ENCODE measurements around the gene MLPH.

Gene MLPH

GRCh38 chr2:237577458-237577857 lies 90.4 kb downstream of the MLPH start:
- H3K27me3 Mint-ChIP-seq = peaks cover 6% of the 10 kb centered on the region
- no peaks in the 10 kb centered on the region for H3K9me3 Mint-ChIP-seq
- no peak overlapping the region for H3K27ac Mint-ChIP-seq
- H3K4me1 Mint-ChIP-seq (ENCODE audit: low read depth) = no peaks in the 10 kb centered on the region
- H3K4me3 Mint-ChIP-seq = no peak overlapping the region
- H3K36me3 Mint-ChIP-seq (ENCODE audit: low read depth) = no peaks in the 10 kb centered on the region
- intact Hi-C loops (cut with micrococcal nuclease) = loop anchor here (10.0 kb wide), 1 partner anchor 153 kb away; no protein-coding TSS in a partner anchor

DNA sequence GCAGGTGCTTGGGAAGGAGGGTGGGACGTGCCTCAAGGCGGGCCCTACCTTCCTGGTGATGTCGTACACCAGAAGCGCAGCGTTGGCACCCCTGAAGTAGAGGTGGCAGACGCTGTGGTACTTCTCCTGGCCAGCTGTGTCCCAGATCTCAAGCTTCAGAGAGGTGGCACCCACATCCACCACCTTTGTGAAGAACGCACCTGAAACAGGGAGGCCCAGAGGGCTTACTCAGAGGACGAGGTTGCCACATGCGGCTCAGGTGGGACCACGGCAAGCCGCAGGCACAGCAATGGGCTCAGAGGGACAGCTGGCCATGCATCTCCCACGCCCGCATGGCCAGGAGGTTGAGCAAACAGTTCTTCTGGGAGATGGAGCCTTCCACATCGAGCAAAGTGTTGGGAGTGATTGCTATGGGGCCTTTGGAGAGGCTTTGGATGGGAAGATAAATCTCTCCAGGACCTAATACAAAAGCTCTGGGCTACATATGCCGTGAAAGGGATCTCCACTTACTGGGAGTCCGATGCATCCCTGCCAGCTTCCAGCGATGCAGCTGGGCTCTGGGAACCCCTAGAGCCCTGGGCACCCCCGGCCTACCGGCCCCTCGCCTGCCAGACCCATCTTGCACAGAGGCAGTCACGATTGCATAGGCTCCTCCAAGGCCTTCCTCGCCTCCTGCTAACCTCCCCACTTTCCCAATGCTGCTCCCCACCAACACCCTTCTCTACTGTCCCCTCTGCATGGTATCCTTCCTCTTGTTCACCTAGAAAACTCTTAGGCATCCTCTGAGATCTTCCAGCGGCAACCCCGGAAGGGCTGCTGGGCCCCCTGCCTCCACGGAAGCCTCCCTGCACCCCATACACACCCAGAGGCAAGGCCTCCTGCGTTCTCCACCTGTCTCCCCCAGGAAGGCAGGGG lies 91.2 kb downstream of the MLPH start:
- Mint-ChIP-seq H3K27me3 (peaks cover 6% of the 10 kb centered on the region), H3K4me1 (ENCODE audit: low read depth) (no peaks in the 10 kb centered on the region), H3K36me3 (ENCODE audit: low read depth) (no peaks in the 10 kb centered on the region), H3K4me3 (no peak overlapping the region), H3K9me3 (no peaks in the 10 kb centered on the region), H3K27ac (no peak overlapping the region)
- intact Hi-C loops (cut with micrococcal nuclease) = loop anchor here (10.0 kb wide), 1 partner anchor 153 kb away; no protein-coding TSS in a partner anchor

- Mint-ChIP-seq H3K36me3 (ENCODE audit: low read depth) (no peaks in the 10 kb centered on the region), H3K4me3 (no peak overlapping the region), H3K9me3 (no peaks in the 10 kb centered on the region), H3K4me1 (ENCODE audit: low read depth) (no peaks in the 10 kb centered on the region), H3K27me3 (peaks cover 6% of the 10 kb centered on the region), H3K27ac (no peak overlapping the region)
- intact Hi-C loops (cut with micrococcal nuclease) = no loop called here
Measured at GRCh38 chr2:237581326-237581725, 94.3 kb downstream of the MLPH start.

DNA sequence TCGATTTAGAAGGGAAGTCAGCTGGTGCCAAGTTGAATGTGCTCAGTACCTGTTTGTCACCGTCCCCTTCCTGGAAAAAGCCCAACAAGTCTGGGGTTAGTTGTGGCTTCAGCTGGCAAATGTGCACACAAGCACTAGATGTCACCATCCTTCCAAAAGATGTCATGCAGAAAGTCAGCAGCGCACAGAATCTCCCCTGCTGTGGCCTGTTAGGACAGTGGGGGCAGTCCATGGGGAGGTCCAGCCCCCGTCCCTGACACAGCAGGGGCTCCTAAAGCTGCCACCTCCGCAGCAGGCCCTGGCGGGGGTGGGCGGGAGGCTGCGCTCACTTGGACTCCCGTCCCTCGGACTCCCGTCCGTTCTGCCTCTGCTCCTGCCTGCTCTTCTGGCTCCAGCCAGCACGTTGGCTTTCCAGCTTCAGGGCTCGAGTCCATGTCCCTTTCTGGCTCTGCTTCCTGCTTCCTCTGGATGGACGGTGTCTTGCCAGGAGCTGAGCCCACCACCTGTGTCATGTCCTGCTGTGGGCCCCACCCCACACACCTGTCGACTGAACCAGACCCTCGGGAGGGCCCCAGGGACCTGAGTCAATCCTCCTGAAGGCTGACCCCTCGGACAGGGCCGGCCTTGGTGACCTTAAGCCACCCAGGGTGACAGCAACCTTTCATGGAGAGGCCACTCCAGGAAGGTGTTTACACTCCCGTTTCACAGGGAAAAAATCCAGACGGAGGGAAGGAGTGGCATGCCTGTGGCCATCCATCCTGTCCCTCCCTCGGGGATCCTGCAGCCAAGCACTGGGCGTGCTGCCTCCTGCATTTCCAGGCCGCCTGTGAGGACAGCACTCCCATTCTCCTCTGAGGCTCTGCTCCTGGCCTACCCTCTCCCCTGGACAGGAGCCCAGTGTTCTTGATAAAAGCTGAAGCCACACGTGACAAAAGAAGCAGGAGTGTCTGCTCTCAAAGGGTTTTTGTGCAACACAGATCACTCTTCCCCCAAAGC lies 95.0 kb downstream of the MLPH start:
- Mint-ChIP-seq H3K36me3 (ENCODE audit: low read depth) (no peaks in the 10 kb centered on the region), H3K27ac (no peak overlapping the region), H3K9me3 (no peaks in the 10 kb centered on the region), H3K27me3 (peaks cover 5% of the 10 kb centered on the region), H3K4me1 (ENCODE audit: low read depth) (no peaks in the 10 kb centered on the region), H3K4me3 (no peak overlapping the region)
- intact Hi-C loops (cut with micrococcal nuclease) = no loop called here

DNA sequence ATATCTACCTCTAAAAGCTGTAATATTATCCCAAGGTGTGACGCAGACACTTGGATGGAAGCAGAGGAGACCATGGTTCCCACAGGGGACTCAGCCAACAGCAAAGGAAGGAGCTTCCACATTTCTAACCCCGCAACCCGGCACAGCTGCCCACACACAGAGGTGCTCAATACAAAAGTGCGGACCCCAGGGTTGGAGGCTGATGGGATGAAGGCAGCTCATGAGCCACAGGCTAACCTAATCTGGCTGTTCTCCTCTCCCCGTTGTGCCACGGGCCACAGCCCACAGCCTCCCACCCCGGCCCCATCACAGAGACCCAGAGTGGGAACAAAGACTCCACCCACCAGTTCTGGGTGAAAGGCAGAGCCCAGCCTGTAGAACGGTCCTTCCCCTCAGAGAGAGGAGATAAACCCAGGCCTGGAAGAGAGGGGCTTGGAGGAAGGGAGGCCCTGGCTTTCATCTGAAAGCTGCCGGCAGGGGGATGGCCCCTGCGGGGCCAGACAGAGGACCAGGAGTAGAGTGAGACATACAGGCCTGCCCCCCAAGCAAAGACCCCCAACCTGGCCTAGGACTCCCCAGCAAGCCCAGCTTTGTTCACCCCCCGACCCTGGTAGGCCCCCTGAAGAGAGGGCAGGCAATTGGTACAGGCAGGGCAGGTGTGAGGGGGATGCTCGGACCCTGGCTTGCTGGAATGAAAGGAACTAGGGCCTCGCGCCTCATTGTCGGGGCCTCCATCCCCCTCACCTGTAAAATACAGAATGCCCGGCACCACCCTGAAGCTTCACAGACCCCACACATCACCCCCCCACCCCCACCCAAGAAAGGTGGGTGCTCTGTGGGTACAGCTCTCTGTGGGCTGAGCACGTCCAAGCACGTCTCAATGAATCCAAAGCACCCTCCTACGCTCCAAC lies 96.6 kb downstream of the MLPH start:
- no peaks in the 10 kb centered on the region for H3K9me3 Mint-ChIP-seq
- peaks cover 8% of the 10 kb centered on the region for H3K27me3 Mint-ChIP-seq
- no peak overlapping the region for H3K4me3 Mint-ChIP-seq
- intact Hi-C loops (cut with micrococcal nuclease) = no loop called here
- no peaks in the 10 kb centered on the region for H3K36me3 Mint-ChIP-seq (ENCODE audit: low read depth)
- H3K27ac Mint-ChIP-seq = no peak overlapping the region
- no peaks in the 10 kb centered on the region for H3K4me1 Mint-ChIP-seq (ENCODE audit: low read depth)

DNA sequence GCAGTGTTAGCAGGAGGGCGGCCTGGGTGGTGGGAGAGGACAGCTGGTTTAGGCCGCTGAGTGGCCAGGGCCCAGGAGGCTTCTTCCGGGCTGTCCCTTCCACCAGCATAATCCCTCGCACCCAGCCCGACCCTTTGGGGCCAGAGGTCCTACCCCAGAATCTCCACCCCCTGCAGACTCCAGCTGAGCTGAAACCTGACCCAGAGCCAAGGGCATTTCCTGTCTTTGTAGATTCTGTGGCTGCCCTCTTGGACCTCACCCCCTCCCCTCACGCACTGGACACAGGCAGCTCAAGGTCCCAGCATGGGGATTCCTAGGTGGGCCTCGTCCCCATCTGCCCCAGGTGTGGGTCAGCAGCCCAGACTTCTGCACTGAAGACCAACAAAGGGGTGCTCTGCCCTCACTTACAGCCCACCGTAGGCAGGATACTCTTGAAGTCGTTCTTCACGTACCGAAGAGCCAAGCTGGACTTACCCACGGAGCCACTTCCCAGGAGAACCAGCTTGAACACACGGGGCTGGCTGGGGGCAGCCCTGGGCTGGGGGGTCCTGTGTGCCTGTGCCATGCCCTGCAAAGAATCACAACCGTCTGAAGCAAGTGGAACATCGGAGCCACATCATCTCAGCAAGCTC lies 98.7 kb downstream of the MLPH start:
- Mint-ChIP-seq H3K9me3 (no peaks in the 10 kb centered on the region), H3K4me1 (ENCODE audit: low read depth) (peaks cover 8% of the 10 kb centered on the region), H3K27ac (no peak overlapping the region), H3K27me3 (peaks cover 11% of the 10 kb centered on the region), H3K36me3 (ENCODE audit: low read depth) (no peaks in the 10 kb centered on the region), H3K4me3 (no peak overlapping the region)
- intact Hi-C loops (cut with micrococcal nuclease) = no loop called here

DNA sequence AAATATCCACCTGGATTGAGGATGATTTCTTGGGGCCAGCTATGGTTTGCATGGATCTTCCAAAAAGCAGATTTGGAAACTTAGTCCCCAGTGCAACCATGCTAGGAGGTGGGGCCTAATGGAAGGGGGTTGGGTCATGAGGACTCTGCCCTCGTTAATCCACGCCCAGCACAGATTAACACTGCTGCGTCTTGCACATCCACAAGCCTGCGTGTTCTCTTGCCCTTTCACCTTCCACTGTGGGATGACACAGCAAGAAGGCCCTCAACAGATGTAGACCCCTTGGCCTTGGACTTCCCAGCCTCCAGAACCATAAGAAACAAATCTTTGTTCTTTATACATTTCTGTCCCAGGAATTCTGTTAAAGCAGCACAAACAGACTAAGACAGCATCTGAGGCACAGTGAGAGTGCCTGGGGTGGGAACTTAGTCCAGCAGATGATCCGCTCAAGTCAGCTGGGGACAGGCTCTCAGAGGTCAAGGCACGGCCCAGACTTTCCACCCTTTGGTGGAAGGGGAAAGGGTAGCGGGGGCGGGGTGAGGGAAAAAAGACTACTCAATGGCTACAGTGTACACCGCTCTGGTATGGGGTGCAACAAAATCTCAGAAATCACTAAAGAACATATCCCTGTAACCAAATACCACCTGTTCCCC lies 101.1 kb downstream of the MLPH start:
- Mint-ChIP-seq H3K36me3 (ENCODE audit: low read depth) (no peaks in the 10 kb centered on the region), H3K27me3 (peaks cover 8% of the 10 kb centered on the region), H3K4me3 (no peak overlapping the region), H3K9me3 (no peaks in the 10 kb centered on the region), H3K27ac (no peak overlapping the region), H3K4me1 (ENCODE audit: low read depth) (peaks cover 20% of the 10 kb centered on the region)
- intact Hi-C loops (cut with micrococcal nuclease) = no loop called here

GRCh38 chr2:237590272-237591140 lies 103.5 kb downstream of the MLPH start, which contains the start of gene RAB17:
TSS of gene RAB17 (minus strand) at chr2:237590734. CDS start at chr2:237586154, 4,580 bp downstream.
- no peaks in the 10 kb centered on the region for H3K36me3 Mint-ChIP-seq (ENCODE audit: low read depth)
- peaks cover 20% of the 10 kb centered on the region for H3K4me1 Mint-ChIP-seq (ENCODE audit: low read depth)
- H3K4me3 Mint-ChIP-seq = peak within 1 kb of the TSS; percentile 30
- intact Hi-C loops (cut with micrococcal nuclease) = no loop called here
- H3K9me3 Mint-ChIP-seq = no peaks in the 10 kb centered on the region
- peaks cover 8% of the 10 kb centered on the region for H3K27me3 Mint-ChIP-seq
- peak within 1 kb of the TSS; percentile 44 for H3K27ac Mint-ChIP-seq

GRCh38 chr2:237591141-237591881 lies 104.3 kb downstream of the MLPH start:
- Mint-ChIP-seq H3K4me3 (peak overlapping the region; percentile 30), H3K36me3 (ENCODE audit: low read depth) (no peaks in the 10 kb centered on the region), H3K9me3 (no peaks in the 10 kb centered on the region), H3K27ac (peak overlapping the region; percentile 44), H3K27me3 (peaks cover 5% of the 10 kb centered on the region), H3K4me1 (ENCODE audit: low read depth) (peaks cover 23% of the 10 kb centered on the region)
- intact Hi-C loops (cut with micrococcal nuclease) = no loop called here

GRCh38 chr2:237592425-237592980 lies 105.5 kb downstream of the MLPH start:
- Mint-ChIP-seq H3K4me3 (no peak overlapping the region), H3K27me3 (peaks cover 4% of the 10 kb centered on the region), H3K36me3 (ENCODE audit: low read depth) (no peaks in the 10 kb centered on the region), H3K9me3 (no peaks in the 10 kb centered on the region), H3K27ac (no peak overlapping the region), H3K4me1 (ENCODE audit: low read depth) (peaks cover 34% of the 10 kb centered on the region)
- intact Hi-C loops (cut with micrococcal nuclease) = no loop called here

GRCh38 chr2:237593036-237593435 lies 106.0 kb downstream of the MLPH start:
- no peak overlapping the region for H3K27ac Mint-ChIP-seq
- H3K4me3 Mint-ChIP-seq = no peak overlapping the region
- no peaks in the 10 kb centered on the region for H3K36me3 Mint-ChIP-seq (ENCODE audit: low read depth)
- intact Hi-C loops (cut with micrococcal nuclease) = no loop called here
- H3K27me3 Mint-ChIP-seq = peaks cover 4% of the 10 kb centered on the region
- no peaks in the 10 kb centered on the region for H3K9me3 Mint-ChIP-seq
- peaks cover 36% of the 10 kb centered on the region for H3K4me1 Mint-ChIP-seq (ENCODE audit: low read depth)

Measured in dendritic cell treated with granulocyte-macrophage colony-stimulating factor and Interleukin-4, amounts not matched to agents 40 ng/mL and 50 ng/mL, for 4 days (primary cell).